GM21786 (cell line): ENCODE results near the gene SPATA6.
"Not testable (repeated sequence)": the region's sequence is repeated elsewhere in the genome, so short reads cannot be mapped to it uniquely, and the experiment has no call there.

Experiments used
- ATAC-seq: cut with Tn5 transposase; IDR thresholded peaks from one replicate; pipeline ENCODE4 v1.9.1; 2021; ENCODE audit not compliant: unreplicated experiment

Gene SPATA6

DNA sequence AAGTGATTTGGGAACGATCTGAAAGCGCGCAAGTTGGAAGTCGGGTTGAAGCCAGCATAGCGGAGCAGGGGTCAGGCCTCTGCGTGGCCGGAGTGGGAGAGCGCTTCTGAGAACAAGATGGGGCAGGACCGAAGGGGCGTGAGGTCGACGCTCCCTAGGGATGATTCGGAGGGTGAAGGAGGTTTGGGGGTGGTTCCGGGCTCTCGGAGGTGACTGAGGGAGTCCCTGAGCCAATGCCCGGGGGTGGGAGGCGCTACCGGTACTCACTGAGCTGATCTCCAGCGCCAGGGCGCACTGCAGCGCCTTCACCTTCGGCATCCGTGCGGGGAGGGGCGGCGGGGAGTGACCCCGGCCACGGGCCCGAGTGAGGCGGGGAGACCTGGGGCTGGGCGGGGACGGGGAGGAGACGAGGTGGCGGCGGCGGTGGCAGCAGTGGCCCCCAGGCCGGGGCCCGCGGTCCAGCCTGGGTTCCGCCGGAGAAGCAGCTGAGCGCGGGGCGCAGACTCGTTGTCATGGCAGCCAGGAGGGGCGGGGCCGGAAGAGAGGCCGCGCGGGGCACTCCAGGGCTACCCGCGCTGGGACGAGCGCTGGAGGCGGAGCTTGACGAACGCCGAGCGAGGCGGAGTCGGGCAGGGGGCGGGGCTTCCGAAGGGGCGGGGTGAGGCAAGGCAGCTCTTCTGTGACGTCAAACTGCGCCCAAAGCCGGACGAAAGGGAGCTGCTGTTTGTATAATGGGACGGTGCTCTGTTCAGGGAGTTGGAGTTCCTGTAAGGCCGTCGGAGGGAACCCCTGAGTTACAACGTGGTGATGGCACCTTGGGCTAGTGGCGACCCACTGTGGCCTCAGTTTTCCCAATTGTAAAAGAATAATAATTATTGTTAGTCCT, at the start of gene SPATA6:
TSS of gene SPATA6 (minus strand) at position 514 of the 886 bp plus-strand sequence. CDS start at position 318, 196 bp downstream.
- peak; percentile 97 for ATAC-seq

DNA sequence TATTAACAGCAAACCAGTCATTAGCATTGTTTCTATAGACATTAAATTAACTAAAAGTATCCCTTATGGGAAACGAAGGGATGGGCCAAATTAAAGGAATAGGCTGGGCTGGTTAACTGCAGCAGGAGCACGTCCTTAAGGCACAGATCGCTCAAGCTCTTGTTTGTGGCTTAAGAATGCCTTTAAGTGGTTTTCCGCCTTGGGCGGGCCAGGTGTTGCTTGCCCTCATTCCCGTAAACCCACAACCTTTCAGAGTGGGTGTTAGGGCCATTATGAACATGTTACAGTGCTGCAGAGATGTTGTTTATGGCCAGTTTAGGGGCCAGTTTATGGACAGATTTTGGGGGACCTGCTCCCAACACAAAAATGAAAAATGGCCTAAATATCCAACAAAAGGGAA, 47.9 kb upstream of the SPATA6 start:
- not testable (repeated sequence) for ATAC-seq

DNA sequence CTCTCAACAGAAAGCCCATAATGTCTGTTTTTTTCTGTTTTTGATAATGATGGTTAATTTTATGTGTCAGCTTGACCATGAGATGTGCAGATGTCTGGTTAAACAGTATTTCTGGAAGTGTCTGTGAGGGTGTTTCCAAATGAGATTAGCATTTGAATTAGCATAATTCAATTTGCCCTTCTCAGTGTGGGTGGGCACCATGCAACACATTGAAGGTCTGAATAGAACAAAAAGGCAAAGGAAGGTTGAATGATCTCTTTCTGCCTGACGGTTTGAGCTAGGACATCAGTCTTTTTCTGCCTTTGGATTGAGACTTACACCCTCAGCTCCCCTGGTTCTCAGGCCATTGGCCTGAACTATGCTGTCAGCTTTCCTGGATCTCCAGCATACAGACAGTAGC, 34.9 kb upstream of the SPATA6 start:
- no peak for ATAC-seq

DNA sequence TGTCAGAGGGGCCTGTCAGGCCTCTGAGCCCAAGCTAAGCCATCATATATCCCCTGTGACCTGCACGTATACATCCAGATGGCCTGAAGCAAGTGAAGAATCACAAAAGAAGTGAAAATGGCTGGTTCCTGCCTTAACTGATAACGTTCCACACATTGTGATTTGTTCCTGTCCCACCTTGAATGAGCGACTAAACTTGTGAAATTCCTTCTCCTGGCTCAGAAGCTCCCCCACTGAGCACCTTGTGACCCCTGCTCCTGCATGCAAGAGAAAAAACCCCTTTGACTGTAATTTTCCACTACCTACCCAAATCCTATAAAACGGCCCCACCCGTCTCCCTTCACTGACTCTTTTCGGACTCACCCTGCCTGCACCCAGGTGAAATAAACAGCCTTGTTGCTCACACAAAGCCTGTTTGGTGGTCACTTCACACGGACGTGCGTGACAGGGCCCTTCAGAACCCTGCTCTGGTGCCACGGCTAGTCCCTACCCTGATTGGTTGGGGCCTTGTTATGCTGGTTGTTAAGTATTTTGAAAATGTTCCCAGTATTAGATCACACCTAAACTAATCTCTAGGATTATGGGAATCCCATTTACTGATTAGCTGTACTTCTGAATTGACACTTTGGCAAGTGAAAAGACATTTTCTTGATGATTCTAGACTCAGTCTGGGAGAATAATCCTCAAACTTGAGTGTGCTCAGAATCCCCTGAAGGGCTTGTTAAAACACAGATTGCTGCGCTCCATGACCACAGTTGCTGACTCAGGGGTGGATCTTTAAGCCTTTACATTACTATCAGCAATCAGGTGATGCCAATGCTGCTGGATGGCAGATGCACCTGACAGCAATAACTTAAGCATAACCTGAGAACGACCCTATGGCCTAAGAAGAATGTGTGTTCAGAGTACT, 28.8 kb upstream of the SPATA6 start:
- no peak for ATAC-seq

DNA sequence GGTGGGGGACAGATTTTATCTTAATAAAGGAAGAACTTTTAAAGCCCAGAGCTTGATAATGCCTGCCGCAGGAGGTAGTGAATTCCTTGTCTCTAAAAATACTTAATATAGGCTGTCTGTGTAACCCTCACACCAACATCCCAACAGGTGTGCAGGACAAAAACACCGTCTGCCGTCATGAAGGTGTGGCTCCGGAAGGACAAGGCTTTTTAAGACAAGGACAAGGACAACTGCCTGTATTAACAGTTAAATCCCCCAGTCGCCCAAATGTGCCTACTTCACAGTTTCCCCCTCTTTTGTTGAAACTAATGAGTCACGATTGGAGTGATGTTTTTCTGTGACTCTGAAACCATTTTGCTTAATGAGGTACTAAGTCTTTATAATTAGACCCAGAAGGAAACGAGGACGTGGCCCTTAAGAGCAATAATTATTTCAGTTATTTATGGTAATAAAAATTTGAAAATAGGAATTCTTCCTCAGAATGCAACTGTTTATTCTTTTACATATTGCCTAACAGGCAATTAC, 27.3 kb upstream of the SPATA6 start:
- no peak for ATAC-seq

DNA sequence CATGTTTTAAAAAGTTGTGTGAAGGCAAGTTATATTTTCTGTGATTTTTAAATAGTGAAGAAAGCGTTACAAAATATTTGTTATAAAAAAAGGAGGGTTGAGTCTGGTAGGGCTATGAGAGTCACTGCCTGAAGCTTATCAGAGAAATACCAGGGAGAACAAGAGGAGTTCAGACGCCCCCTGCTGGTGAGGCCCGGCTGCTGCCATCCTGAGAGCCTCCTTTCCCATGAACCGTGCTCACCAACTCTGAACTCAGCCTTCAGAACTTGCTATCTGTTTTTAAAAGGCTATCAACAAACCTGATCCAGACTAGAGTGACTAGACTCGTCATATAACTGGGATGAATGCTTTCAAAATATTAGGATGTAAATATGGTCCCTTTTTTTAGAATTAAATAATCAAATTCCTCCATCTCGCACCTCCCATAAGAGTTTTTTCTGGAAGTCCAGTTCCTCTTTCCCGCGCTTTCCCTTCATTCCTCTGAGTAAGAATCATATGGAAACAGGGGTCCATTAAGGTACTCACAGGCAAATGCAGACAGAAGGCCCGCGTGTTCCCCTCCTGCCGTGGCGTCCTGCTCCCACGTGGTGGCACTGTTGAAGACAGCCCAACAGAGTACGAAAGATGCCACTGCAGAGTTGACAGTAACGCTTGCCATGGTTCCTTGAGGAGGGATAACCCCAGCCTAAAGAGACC, 26.2 kb upstream of the SPATA6 start:
- ATAC-seq = peak; percentile 68

DNA sequence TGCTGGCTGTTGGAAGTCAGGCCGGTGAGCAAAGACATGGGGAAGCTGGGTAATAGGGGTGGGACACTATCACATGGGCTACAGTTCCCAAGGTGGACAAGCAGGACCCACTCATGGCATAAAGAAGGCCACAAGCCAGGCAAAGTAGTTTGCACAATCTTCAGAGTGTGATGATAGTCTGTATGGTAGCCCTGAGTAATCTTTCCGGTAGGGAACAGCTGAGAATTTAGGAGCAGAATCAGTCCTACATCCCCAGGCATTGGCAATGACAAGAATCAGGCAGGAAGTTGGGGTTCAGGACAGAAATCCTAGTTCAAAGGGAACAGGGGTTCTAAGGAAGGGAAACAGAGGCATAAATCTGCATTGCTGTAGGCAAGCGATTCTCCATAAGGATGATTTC, 23.9 kb upstream of the SPATA6 start:
- no peak for ATAC-seq

DNA sequence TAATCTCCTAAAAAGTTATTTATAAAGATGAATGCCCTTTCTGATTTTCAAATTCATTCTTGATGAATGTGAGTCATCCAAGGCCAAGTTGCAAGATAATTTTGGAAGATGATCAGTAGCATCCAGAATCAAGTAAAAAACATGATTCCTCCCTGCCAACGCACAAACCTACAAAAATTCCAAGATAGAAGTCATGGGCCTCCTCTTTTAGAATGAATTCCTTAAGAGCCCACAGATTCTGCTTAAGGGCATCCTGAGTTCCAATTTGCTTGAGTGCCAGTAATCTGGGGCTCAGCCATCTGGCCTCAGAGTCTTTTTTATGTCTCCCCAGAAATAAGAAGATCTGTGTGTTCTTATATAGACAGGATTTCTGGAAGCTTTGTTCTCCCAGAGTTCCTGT, 23.2 kb upstream of the SPATA6 start:
- no peak for ATAC-seq

DNA sequence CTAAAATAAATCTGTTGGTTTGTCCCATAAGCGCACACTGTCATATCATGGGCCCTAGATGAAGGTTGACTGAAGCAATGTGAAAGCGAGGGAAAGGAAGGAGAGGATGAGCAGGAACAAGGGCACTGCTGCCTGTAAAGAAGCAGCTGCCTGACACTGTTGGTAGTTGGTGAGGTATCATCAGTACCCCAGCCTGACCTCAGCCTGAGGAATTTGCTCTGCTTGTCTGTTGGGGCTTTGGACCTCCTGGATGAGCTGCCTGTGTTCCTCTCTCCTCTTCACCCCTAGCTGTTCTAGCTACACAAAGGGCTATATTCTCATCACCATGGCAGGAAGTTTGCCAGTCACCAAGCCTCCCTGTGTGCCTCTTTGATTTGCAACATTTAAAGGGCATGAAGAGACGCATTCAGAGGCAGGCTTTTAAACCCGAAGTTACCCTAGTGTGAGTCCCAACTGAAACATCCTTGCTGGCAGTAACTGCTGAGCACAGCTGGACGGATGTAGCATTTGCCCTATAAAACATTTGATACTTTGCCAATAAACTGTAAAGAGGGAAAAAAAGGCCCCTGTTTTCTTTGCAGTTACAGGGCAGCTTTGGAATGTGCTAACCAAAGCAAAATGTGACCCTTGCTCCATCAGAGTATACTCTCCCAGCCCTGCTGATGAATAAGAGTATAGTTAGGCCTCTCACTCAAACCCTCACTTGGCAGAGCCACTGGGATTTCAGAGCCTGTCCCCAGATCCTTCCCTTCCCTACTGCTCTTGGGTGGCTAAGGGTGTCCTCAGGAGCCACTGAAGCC, 22.2 kb upstream of the SPATA6 start:
- no peak for ATAC-seq

DNA sequence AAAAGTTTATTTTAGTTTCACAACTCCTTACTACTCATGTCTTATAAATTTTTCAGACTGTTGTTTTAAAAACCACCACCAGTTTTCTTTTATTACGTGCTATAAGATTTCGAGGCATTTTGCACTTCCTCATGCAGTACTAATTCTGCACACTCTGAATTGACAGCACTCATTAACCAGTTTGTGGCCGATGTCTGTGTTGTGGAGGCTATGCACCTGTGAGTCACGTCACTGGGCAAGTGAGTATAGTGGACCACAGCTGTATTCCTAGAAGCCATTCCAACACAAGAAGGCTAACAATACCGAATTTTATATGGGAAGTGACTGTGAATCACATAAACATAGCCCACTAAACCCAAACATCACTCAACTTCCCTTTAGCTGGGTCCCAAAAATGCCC, 21.0 kb upstream of the SPATA6 start:
- no peak for ATAC-seq

DNA sequence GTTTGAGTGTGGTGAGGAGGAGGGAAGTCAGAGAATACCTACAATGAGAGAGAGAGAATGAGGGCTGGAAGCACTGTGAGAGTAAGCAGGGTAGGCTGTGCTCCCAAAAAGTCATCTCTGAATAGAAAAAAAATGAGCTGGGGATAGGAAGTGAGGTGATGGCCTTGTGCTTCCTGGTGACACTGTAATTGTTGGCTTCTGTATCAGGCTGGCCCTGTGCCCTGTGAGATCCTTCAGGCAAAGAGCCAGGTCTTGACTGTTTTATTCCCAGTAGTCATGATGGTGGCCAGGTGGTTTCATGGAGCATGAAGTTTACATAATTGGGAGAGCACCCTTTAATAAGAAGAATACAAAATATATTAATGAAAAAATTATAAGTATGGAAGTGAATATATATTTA, 20.4 kb upstream of the SPATA6 start:
- no peak for ATAC-seq

DNA sequence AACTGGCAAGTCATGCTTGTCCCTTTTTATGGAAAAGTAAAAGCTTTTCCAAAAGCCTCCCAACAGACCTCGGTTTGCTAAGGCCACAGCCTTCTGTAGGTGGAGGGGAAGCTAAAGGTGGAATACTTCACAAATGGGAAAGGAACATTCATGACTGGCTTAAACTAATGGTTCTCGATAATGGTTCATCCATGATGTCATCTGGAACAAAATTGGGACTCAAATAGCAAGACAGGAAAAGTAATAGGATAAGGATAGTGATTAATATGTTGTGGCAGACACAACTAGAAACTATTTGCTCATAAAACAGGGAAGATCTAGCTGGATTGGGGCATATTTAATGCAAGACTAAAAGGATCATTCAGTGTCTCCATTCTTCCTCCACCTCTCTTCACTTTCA, 16.7 kb upstream of the SPATA6 start:
- no peak for ATAC-seq

DNA sequence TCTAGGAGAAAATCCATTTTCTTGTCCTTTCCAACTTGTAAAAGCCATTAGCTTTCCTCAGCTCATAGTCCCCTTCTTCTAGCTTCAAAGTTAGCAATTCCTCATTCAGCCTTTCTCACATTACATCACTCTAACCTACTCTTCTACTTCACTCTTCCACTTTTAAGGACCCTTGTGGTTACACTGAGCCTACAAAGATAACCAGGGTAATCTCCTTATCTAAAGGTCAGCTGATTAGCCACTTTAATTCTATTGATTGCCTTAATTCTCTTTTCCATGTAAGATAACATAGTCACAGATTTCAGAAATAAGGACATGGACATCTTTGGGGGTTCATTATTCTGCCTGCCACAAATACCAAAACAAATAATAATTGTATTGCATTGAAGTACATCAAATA, 8.5 kb upstream of the SPATA6 start:
- no peak for ATAC-seq

DNA sequence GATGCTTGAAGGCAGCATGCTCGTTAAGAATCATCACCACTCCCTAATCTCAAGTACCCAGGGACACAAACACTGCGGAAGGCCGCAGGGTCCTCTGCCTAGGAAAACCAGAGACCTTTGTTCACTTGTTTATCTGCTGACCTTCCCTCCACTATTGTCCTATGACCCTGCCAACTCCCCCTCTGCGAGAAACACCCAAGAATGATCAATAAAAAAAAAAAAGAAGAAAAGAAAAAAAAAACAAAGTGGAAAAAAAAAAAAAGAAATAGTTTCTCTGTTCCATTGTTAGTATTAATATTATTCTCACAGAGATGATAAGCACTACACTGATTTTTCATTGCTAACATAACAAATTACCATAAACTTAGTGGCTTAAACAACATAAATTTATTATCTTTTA, 8.0 kb upstream of the SPATA6 start:
- ATAC-seq = not testable (repeated sequence)

DNA sequence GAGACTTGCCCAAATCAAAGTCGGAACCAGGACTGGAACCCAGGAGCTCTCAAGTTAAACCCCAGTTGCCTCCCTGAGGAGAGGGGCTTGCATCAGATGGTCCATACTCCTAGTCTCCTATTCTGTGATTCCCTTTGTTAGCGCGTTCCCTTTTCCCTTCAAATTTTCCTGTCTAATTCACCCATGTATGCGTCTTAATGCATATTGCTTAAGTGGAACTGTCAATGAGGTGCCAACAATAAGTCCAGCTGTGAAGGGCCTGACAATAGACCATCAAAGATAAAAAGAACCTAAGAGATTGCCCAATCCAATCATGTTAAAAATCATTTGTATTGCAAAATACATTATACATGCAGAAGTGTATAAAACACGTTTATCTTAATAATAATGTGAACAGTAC, 634 bp upstream of the SPATA6 start:
- no peak for ATAC-seq

DNA sequence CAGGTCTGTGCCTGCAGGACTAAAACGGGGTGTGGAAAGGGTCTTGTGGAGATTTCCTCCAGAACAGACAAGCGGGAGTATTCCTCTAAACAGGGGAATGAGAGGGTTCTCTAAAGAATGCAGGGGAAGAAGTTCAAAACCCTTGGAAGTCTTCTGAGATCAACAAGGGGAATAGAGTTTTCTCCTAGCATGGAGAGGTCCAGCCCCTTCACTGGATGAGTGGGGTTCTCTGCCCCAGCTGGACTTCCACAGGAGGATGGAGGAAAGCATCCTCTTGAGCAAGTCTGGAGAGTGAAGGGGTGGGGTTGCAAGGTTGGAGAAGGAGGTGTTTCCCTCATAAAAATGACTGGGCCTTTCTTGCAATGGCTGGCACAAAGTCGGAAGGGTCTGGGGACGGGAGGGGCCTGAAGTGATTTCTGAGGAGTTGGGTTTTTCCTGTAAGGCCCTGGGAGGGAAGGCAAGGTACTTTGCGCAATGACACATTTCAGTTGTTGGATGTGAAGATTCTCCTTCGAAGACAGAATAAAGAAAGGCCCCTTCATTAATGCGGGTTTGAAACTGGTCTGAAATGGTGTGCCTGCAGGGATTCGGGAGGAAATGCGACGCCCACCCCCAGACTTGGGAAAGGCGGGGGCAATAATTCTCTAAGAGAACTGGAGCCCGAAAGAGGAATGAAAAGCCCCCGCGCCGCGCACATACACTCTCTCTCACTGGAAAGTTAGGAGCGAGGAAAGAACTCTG, 884 bp downstream of the SPATA6 start:
- ATAC-seq = no peak

DNA sequence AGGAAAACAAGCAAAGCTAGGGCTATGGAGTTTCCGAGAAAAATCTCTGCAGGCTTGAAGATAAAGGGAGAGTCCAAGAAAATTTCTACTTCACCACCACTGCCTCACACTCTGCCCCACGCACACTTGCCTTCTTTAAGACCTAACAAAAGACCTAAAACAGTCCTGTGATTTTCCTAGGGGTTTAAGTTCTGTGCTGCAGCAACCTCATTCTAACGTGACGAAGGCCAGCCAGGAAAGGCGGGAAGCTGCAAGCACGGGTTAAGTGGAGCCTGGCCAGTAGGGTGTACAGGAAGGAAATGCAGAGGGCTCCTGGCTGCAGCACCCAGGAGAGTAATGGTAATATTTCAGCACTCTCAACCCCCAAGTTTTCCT, 1.5 kb downstream of the SPATA6 start:
- ATAC-seq = no peak

DNA sequence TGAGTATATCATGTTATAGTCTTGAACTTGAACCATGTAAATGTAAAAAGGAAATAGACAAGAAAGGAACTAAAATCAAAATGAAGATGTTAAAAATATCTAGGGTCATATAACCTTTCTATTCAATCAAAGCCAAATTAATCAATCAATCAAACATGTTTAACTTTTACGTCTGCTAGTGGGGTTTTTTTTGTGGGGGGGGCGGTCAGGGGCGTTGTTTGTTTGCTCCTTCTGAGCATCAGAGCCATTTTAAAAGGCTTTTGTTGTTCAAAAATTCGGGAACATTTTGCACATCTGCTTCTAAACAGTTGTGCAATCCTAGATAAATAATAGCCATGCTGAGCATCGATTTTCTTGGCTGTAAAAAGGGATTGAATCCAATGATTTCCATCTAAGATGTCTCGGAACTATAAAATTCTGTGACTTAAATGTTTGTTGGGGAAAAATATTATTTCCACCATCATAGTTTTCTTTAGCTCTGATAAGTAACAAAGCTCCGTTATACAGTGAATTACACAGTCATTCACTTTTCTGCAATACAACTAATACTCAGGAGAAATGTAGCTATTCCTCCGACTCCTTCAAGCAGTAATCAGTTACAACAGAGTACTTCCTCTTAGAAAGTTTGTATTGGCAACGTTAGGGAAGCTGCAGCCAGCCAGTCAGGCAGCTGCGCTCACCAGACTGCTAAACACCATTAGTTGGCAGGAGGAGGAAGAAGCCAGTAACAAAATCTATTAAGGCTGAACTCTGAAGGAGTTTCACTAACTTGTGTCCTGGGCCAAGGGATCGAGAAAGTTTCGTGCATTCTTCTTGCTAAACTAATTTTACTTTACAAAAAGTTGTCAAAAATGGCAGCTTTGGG, 2.2 kb downstream of the SPATA6 start:
- ATAC-seq = no peak

DNA sequence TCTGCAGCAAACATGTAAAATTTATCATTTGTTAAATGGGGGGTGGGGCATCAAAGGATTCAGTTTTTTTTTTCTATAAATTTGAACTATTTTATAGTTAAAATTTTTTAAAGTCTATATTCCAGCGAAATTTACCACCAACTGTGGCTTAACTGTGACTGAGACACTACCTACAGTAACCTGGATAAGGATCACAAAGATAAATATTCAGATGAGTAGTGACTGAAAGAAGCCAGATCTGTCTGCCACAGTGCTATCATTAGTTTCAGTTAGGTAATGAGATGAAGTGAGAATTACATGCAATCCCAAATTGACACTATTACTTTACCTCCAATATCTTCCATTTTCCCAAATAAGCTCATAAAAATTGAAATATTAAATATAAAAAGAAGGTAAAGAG, 5.4 kb downstream of the SPATA6 start:
- no peak for ATAC-seq
